Measurements from ENCODE around the gene TBCCD1. TPM values are rescaled to one million over a fixed set of nuclear protein-coding genes. Genes with fewer than 3 reads are reported as not detected.

The TBCCD1 gene
- total and polyA plus RNA-seq, 2 of the 8 experiments (the other 6 are each of a cell fraction or from before 2014, with no cell fraction given), result 11.3 to 13.9 TPM

DNA sequence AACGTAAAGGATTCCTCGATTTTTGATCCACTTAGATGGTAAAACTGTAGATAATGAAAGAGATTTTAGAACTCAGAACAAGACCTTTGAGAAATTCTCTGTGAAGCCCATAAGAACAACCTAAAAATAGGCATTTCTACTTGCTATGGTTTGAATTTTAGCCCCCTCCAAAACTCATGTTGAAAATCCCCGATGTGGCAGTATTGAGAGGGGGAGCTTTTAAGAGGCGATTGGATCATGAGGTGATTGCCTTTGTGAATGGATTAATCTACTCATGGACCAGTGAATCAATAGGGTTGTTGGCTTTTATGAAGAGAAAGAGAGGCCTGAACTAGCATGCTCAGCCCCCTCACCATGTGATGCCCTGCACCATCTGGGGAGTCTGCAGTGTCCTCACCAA lies 25.5 kb upstream of the TBCCD1 start:
- H4K20me1 ChIP-seq (replicated peaks in 1 of 2; ENCODE audit: control insufficient read depth in 1 of 2, insufficient read depth in 2 of 2, low read length in 2 of 2), result no peaks in the 10 kb centered on the region
- no peak overlapping the region for H2BK120ac ChIP-seq (replicated peaks; ENCODE audit: low read depth, low read length)
- TF ChIP-seq TEAD4 (IDR thresholded peaks at IDR 0.05; ENCODE audit: low read depth, low read length) (no peak), GABPA (IDR thresholded peaks at IDR 0.05; ENCODE audit: borderline replicate concordance, insufficient read depth, low read length) (no peak), SIN3A (conservative IDR thresholded peaks at IDR 0.05 in 1 of 2, IDR thresholded peaks at IDR 0.05 in 1 of 2; ENCODE audit: low read depth in 1 of 2, low read length in 2 of 2) (no peak), SIX5 (IDR thresholded peaks at IDR 0.05; ENCODE audit: low read depth, low read length) (no peak), CHD1 (IDR thresholded peaks at IDR 0.05; ENCODE audit: low read depth, low read length) (no peak), GTF2F1 (IDR thresholded peaks at IDR 0.05; ENCODE audit: borderline replicate concordance, low read depth, low read length) (no peak), MAFK (IDR thresholded peaks at IDR 0.05; ENCODE audit: low read depth, low read length) (no peak), NRF1 (IDR thresholded peaks at IDR 0.05; ENCODE audit: low read depth, low read length) (no peak), RXRA (IDR thresholded peaks at IDR 0.05; ENCODE audit: insufficient read depth, low read depth, low read length) (no peak), JUN (IDR thresholded peaks at IDR 0.05; ENCODE audit: low read depth, low read length) (no peak), JUND (IDR thresholded peaks at IDR 0.05; ENCODE audit: low read length) (no peak), SP4 (IDR thresholded peaks at IDR 0.05; ENCODE audit: low read length) (no peak), CHD2 (IDR thresholded peaks at IDR 0.05; ENCODE audit: low read length) (no peak), RFX5 (IDR thresholded peaks at IDR 0.05; ENCODE audit: borderline replicate concordance, low read depth, low read length) (no peak)
- no peaks in the 10 kb centered on the region for H3K9me3 ChIP-seq (ENCODE audit: insufficient read depth in 2 of 2, low read depth in 1 of 2, low read length in 1 of 2)
- DNase-seq (ENCODE audit: low read depth in 1 of 2, low spot score in 2 of 2) (no peak), FAIRE-seq (no peak)
- H3K4me3 ChIP-seq (ENCODE audit: extremely low read depth in 1 of 4, insufficient read depth in 2 of 4, low read depth in 3 of 4, low read length in 4 of 4), result no peak overlapping the region
- H3K4me2 ChIP-seq (ENCODE audit: insufficient read depth in 1 of 2, low read depth in 2 of 2, low read length in 2 of 2), result no peak overlapping the region
- H3K36me3 ChIP-seq (ENCODE audit: control insufficient read depth in 2 of 4, insufficient read depth in 4 of 4, low read length in 3 of 4), result no peaks in the 10 kb centered on the region
- H4K5ac ChIP-seq (ENCODE audit: insufficient read length, low read depth, low read length), result no peak overlapping the region
- H2BK5ac ChIP-seq (ENCODE audit: low read depth, low read length), result no peak overlapping the region
- no peak overlapping the region for H3K23ac ChIP-seq (ENCODE audit: insufficient read length)
- no peak overlapping the region for H2BK12ac ChIP-seq (ENCODE audit: low read depth, low read length)
- no peaks in the 10 kb centered on the region; the same call in 1 of the 2 replicates for H3K79me1 ChIP-seq (ENCODE audit: low read depth, low read length)
- no peak overlapping the region for H4K91ac ChIP-seq (replicated peaks; ENCODE audit: insufficient read length, low read length)
- H3K27ac ChIP-seq (ENCODE audit: low read depth, low read length), result no peak overlapping the region
- POLR2A ChIA-PET (ENCODE audit: partially characterized antibody), result interaction anchor here (2.0 to 10.2 kb wide), 2 partner anchors 23 to 192 kb away, joined by 5 to 85 read pairs; partner anchors contain the start of genes DNAJB11 and EIF4A2
- H3K56ac ChIP-seq (replicated peaks; ENCODE audit: insufficient read length, low read depth, low read length), result no peak overlapping the region
- H3K4me1 ChIP-seq (replicated peaks in 1 of 4; ENCODE audit: control insufficient read depth in 3 of 4, insufficient read depth in 4 of 4, low read length in 3 of 4), result no peaks in the 10 kb centered on the region
- no peaks in the 10 kb centered on the region for H3K79me2 ChIP-seq (ENCODE audit: control insufficient read depth in 1 of 2, insufficient read depth in 2 of 2, low read length in 2 of 2)
- WGBS, 2 experiments (ENCODE audit: extremely low coverage in 1 of 2, insufficient coverage in 1 of 2, insufficient read length in 1 of 2, insufficient replicate concordance in 2 of 2, low coverage in 1 of 2, low lambda C conversion rate in 2 of 2, missing lambda C conversion rate in 1 of 2), result 89% methylated on average over 4 of the region's 4 CpGs; no CpG with 5 or more reads in 1 of the 2 experiments
- no peaks in the 10 kb centered on the region for H3K23me2 ChIP-seq (ENCODE audit: low read depth, low read length)
- no peak overlapping the region for H2BK20ac ChIP-seq (ENCODE audit: low read length)
- H2AFZ ChIP-seq (ENCODE audit: low read length), result no peak overlapping the region
- H2BK15ac ChIP-seq (ENCODE audit: low read length), result no peak overlapping the region
- H3K14ac ChIP-seq (ENCODE audit: insufficient read length), result no peak overlapping the region
- H2AK5ac ChIP-seq (ENCODE audit: low read depth, low read length), result no peak overlapping the region
- no peak overlapping the region for H3K18ac ChIP-seq (ENCODE audit: extremely low read depth, low read length)
- no peaks in the 10 kb centered on the region for H3K27me3 ChIP-seq (replicated peaks in 1 of 4; ENCODE audit: control insufficient read depth in 3 of 4, extremely low read depth in 1 of 4, insufficient read depth in 3 of 4, low read length in 3 of 4)
- CTCF ChIA-PET (ENCODE audit: partially characterized antibody), result interaction anchor here (1.6 to 23.7 kb wide), 3 partner anchors 10 to 177 kb away, joined by 3 to 333 read pairs (median 5); partner anchors contain the start of gene AHSG
- H4K8ac ChIP-seq (ENCODE audit: extremely low read depth, insufficient read depth, low read length), result no peak overlapping the region
- no peak overlapping the region for H3K9ac ChIP-seq (replicated peaks in 1 of 4; ENCODE audit: extremely low read depth in 1 of 4, low read depth in 3 of 4, low read length in 3 of 4)
- no peak overlapping the region for H3K4ac ChIP-seq (replicated peaks; ENCODE audit: insufficient read length, low read depth, low read length)
